ENCODE data around the gene LAMB3.

DNA sequence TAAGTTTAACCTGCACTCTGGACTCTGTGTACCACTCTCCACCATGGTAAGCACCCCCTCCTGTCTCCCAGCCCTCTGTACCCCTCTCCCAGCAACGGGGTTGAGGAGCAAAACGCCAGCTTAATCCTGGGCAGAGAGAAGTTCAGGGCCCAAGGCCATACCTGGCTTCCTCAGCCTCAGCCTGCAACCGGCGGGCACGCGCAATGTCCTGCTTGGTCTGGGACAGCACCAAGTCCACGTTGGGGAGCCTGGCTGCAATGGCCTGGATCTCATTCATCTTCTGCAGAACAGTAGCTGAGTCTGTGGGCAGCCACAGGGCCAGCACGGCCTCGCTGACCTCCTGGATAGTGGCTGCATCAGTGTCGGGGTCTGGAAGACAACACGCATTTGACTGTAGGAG, 33.9 kb downstream of the LAMB3 start:
- TF ChIP-seq, protein P1, sequence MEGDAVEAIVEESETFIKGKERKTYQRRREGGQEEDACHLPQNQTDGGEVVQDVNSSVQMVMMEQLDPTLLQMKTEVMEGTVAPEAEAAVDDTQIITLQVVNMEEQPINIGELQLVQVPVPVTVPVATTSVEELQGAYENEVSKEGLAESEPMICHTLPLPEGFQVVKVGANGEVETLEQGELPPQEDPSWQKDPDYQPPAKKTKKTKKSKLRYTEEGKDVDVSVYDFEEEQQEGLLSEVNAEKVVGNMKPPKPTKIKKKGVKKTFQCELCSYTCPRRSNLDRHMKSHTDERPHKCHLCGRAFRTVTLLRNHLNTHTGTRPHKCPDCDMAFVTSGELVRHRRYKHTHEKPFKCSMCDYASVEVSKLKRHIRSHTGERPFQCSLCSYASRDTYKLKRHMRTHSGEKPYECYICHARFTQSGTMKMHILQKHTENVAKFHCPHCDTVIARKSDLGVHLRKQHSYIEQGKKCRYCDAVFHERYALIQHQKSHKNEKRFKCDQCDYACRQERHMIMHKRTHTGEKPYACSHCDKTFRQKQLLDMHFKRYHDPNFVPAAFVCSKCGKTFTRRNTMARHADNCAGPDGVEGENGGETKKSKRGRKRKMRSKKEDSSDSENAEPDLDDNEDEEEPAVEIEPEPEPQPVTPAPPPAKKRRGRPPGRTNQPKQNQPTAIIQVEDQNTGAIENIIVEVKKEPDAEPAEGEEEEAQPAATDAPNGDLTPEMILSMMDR (conservative IDR thresholded peaks at IDR 0.05; ENCODE audit: low read depth, low read length), result no peak
- TF ChIP-seq EZH2phosphoT487 (IDR thresholded peaks at IDR 0.05; ENCODE audit: borderline replicate concordance, low read length) (no peak), EZH2 (IDR thresholded peaks at IDR 0.05; ENCODE audit: low read length, unreplicated experiment) (no peak)

Measured in PC-3 (cell line).